Ascending aorta (tissue), 2 donors: Measurements from ENCODE around the gene SCN2B. TPM values are rescaled to one million over a fixed set of nuclear protein-coding genes. Genes with fewer than 3 reads are reported as not detected.

ENCODE experiments used
- DNase-seq, 2 donors: peaks; one replicate each; pipeline ENCODE4 v3.0.0-alpha.2; 2019; ENCODE audit warnings: low spot score in 2 of 2
- H3K27ac ChIP-seq, 2 donors: fragments of 200-600 bp; sonication (generic); one replicate each; pipeline ENCODE4 v1.5.1; 2016 to 2017; ENCODE audit warnings: mild to moderate bottlenecking in 1 of 2
- H3K27me3 ChIP-seq: fragments of 200-600 bp; sonication (generic); one replicate; pipeline ENCODE4 v1.5.1; 2017
- H3K36me3 ChIP-seq, 2 donors: fragments of 200-600 bp; sonication (generic); one replicate each; pipeline ENCODE4 v1.5.1; 2016
- H3K4me1 ChIP-seq, 2 donors: fragments of 200-600 bp; sonication (generic); one replicate each; pipeline ENCODE4 v1.5.1; 2016 to 2017; ENCODE audit warnings: mild to moderate bottlenecking in 1 of 2
- H3K4me3 ChIP-seq, 2 donors: fragments of 200-600 bp; sonication (generic); one replicate each; pipeline ENCODE4 v1.5.1; 2016 to 2017; ENCODE audit warnings: mild to moderate bottlenecking in 1 of 2
- H3K9me3 ChIP-seq, 2 donors: fragments of 200-600 bp; sonication (generic); one replicate each; pipeline ENCODE4 v1.5.1; 2016
- CTCF ChIP-seq, 3 experiments: fragments of 200-600 bp in 2 of 3; fragments of 450-650 bp in 1 of 3; sonication (generic) in 2 of 3; IDR thresholded peaks; one replicate each; pipeline ENCODE4 v1.5.1; 2016 to 2019; ENCODE audit warnings: antibody characterized with exemption in 3 of 3, mild to moderate bottlenecking in 1 of 3, moderate library complexity in 1 of 3
- intact Hi-C: fragments of 100-400 bp; cut with DNase I; formaldehyde crosslinking; loops from one replicate; pipeline ENCODE4 v1.15.1; 2023
- total RNA-seq: library from RNA; depleted of rRNA; stranded (reverse); fragments of >200 nt; gene quantifications from one replicate; pipeline ENCODE4 v1.1.0, GENCODE V29; 2016

Gene SCN2B
- total RNA-seq, 1 donor from 2014 or later: 0.11 TPM

DNA sequence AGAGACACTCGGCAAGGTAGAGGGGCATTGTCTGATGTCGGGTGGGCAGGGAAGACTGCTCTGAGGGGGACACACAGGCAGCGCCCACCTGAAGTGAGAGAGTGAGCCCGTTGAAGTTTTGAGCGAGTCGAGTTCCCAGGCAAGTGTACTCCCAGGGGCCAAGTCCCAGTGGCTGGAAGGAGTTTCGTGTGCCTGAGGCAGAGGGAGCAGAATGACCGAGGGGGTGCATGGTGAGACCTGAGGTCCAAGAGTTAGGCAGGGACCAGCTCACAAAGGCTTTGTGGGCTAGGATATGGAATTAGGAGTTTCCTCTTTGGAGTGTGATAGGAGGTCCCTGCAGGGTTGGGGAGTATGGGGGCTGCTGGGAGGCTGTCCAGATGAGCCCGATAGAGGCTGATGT lies 6.2 kb downstream of the SCN2B start:
- Histone ChIP-seq H3K4me3 (no peak overlapping the region), H3K36me3 (no peaks in the 10 kb centered on the region), H3K4me1 (no peaks in the 10 kb centered on the region), H3K9me3 (no peaks in the 10 kb centered on the region), H3K27ac (no peak overlapping the region), H3K27me3 (no peaks in the 10 kb centered on the region)
- intact Hi-C loops: no loop called here
- DNase-seq: no peak
- TF ChIP-seq CTCF (IDR thresholded peaks at IDR 0.05): no peak

GRCh38 chr11:118169300-118170140 lies 6.9 kb downstream of the SCN2B start:
- intact Hi-C loops: no loop called here
- Histone ChIP-seq H3K4me1 (no peaks in the 10 kb centered on the region), H3K9me3 (no peaks in the 10 kb centered on the region), H3K4me3 (no peak overlapping the region), H3K27me3 (no peaks in the 10 kb centered on the region), H3K36me3 (no peaks in the 10 kb centered on the region), H3K27ac (no peak overlapping the region)
- DNase-seq: no peak
- no peak for TF ChIP-seq CTCF (IDR thresholded peaks at IDR 0.05)

DNA sequence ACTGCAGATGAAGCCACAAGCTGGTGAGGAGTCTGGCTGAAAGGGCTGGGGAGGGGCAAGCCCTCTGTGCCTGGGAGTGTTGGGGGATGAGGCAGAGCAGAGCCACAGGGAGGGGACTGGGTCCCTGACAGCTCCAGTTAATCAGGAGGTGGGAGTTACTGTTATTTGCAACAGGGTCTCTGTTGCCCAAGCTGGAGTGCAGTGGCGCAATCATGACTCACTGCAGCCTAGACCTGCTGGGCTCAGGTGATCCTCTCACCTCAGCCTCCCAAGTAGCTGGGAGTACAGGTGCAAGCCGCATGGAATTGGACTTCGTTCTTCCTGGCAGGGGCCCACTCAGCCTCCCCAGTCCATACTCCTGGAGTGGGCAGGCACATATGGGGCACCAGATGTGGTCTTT lies 7.7 kb downstream of the SCN2B start:
- no peaks in the 10 kb centered on the region for H3K27me3 ChIP-seq
- DNase-seq: no peak
- H3K27ac ChIP-seq: no peak overlapping the region
- no peaks in the 10 kb centered on the region for H3K4me1 ChIP-seq
- H3K9me3 ChIP-seq: no peaks in the 10 kb centered on the region
- no peak for TF ChIP-seq CTCF (IDR thresholded peaks at IDR 0.05)
- H3K36me3 ChIP-seq: no peaks in the 10 kb centered on the region
- intact Hi-C loops: no loop called here
- H3K4me3 ChIP-seq: no peak overlapping the region

GRCh38 chr11:118168316-118168715 lies 8.1 kb downstream of the SCN2B start:
- H3K9me3 ChIP-seq: no peaks in the 10 kb centered on the region
- H3K36me3 ChIP-seq: no peaks in the 10 kb centered on the region
- no peak overlapping the region for H3K27ac ChIP-seq
- H3K4me1 ChIP-seq: no peaks in the 10 kb centered on the region
- DNase-seq: no peak
- intact Hi-C loops: no loop called here
- H3K27me3 ChIP-seq: no peaks in the 10 kb centered on the region
- TF ChIP-seq CTCF (IDR thresholded peaks at IDR 0.05): no peak
- H3K4me3 ChIP-seq: no peak overlapping the region

DNA sequence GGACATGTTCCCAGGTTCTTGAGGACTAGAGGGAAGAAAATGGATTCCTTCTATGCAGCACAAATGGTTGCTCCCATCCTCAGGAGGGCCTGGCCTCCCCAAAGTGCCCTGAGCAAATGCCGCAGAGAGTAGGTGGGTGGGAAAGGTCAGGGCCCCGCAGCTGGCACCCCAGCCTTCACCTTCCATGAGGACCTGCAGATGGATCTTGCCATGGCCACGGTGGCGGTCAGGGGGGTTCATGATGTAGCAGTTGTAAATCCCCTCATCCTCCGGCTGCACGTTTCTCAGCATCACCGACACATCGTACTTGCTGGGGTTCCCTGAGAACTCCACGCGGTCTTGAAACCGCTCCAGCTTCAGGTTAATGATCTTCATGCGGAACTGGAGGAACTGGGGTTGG lies 8.5 kb downstream of the SCN2B start:
- DNase-seq: no peak
- H3K27ac ChIP-seq: no peak overlapping the region
- intact Hi-C loops: no loop called here
- H3K27me3 ChIP-seq: no peaks in the 10 kb centered on the region
- no peaks in the 10 kb centered on the region for H3K9me3 ChIP-seq
- no peak for TF ChIP-seq CTCF (IDR thresholded peaks at IDR 0.05)
- H3K4me3 ChIP-seq: no peak overlapping the region
- no peaks in the 10 kb centered on the region for H3K36me3 ChIP-seq
- H3K4me1 ChIP-seq: no peaks in the 10 kb centered on the region
